ENCODE results near the gene ESYT2.
A peak's percentile ranks its signal among the peaks of the same experiment; 100 is the strongest.

The ESYT2 gene

DNA sequence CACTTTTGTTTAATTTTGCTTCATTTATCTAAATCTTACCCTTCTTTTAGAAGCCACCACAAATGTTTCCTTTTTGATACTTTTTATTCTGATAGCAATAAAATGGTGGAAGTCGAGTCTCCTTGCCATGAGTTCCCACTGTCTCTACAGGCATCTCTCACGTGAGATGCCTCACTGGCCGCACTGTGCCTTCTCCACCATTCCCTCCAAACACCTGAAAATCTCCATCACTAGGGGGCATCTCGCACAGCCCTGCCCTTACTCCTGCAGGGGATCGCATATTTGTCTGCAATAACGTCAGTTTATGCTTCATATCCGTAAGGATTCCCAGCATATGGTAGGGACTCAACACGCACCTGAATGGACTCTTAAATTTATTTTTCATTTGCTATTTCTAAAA, 68.4 kb downstream of the ESYT2 start:
- peaks cover 0 to 69% of the 10 kb centered on the region in 2 experiments; a peak in 2 of 3 replicates for H3K36me3 ChIP-seq (ENCODE audit: control insufficient read depth in 2 of 2, insufficient read depth in 1 of 2, low read length in 2 of 2)
- CTCF ChIA-PET, result no interaction called here
- POLR2A ChIA-PET, result no interaction called here
- no peaks in the 10 kb centered on the region for H3K9me3 ChIP-seq (ENCODE audit: control insufficient read depth, insufficient read depth, low read depth, low read length)
- no peak overlapping the region for H3K27ac ChIP-seq (ENCODE audit: extremely low read depth, low read depth, low read length)
- TF ChIP-seq ZBTB21 (tag by site-specific recombination; IDR thresholded peaks at IDR 0.05), result no peak
- TF ChIP-seq SCRT2 (tag by site-specific recombination; IDR thresholded peaks at IDR 0.05), result no peak
- no peaks in the 10 kb centered on the region for H3K4me1 ChIP-seq (ENCODE audit: control insufficient read depth, insufficient read depth, low read length)
- H3K4me3 ChIP-seq (ENCODE audit: low read depth, low read length), result no peak overlapping the region

DNA sequence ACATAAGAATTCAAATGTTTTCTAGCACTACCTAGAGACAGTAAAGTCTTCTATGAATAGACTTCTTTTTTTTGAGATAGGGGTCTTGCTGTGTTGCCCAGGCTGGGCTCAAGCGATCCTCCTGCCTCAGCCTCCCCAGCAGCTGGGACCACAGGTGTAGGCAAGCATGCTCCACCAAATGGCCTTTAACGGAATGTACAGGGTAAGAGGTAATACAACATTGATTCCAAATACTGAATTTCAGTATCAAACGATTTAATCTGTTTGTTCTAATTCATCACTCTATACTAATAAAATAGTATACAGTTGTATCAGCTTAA, 68.9 kb downstream of the ESYT2 start:
- H3K9me3 ChIP-seq (ENCODE audit: control insufficient read depth, insufficient read depth, low read depth, low read length), result no peaks in the 10 kb centered on the region
- ChIA-PET POLR2A (no interaction called here), CTCF (no interaction called here)
- H3K36me3 ChIP-seq (ENCODE audit: control insufficient read depth in 2 of 2, insufficient read depth in 1 of 2, low read length in 2 of 2), result peaks cover 0 to 69% of the 10 kb centered on the region in 2 experiments; a peak in 2 of 3 replicates
- H3K4me1 ChIP-seq (ENCODE audit: control insufficient read depth, insufficient read depth, low read length), result no peaks in the 10 kb centered on the region
- H3K27ac ChIP-seq (ENCODE audit: extremely low read depth, low read depth, low read length), result no peak overlapping the region
- TF ChIP-seq ZBTB20 (tag by site-specific recombination; IDR thresholded peaks at IDR 0.05), result no peak
- TF ChIP-seq YY1 (tag by site-specific recombination; IDR thresholded peaks at IDR 0.05), result no peak
- TF ChIP-seq ZFHX2 (tag by site-specific recombination; conservative IDR thresholded peaks at IDR 0.05), result no peak
- no peak for TF ChIP-seq OSR2 (tag by site-specific recombination; IDR thresholded peaks at IDR 0.05)
- TF ChIP-seq, protein P1, sequence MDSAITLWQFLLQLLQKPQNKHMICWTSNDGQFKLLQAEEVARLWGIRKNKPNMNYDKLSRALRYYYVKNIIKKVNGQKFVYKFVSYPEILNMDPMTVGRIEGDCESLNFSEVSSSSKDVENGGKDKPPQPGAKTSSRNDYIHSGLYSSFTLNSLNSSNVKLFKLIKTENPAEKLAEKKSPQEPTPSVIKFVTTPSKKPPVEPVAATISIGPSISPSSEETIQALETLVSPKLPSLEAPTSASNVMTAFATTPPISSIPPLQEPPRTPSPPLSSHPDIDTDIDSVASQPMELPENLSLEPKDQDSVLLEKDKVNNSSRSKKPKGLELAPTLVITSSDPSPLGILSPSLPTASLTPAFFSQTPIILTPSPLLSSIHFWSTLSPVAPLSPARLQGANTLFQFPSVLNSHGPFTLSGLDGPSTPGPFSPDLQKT (IDR thresholded peaks at IDR 0.05; ENCODE audit: borderline replicate concordance, low read depth, low read length), result no peak
- no peak for TF ChIP-seq ZNF664 (tag by site-specific recombination; IDR thresholded peaks at IDR 0.05)
- no peak overlapping the region for H3K4me3 ChIP-seq (ENCODE audit: low read depth, low read length)

DNA sequence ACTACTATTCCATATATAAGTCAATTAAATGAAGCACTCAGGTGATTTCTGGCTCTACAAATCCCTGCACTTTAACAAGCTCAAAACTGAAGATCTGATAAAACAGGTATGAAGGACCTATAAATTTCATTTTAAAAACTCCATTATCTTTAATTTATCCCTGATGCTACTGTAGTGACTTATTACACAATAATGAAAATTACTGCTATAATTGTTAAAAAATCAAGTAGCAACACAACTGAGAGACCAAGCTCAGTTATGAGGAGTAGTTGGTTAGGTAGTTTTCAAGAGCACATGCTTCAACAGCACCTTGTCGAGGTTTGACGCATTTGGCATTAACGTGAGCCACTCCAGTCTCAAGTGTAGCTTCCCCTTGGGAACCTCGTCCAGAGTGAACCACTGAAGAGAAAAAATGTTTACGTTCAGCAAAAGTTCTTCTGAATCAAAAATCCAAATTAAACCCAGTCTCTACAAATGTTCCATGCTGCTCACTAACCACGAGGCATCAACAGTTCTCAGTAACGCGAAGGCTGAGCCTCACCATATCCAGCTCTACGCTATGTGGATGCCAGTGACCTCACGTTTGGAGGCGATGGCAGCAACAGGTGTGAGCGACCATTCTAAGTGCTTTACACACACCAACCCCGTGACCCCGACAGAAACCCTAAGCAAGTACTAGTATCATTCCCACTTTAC, 69.4 kb downstream of the ESYT2 start:
- TF ChIP-seq SCRT2 (tag by site-specific recombination; IDR thresholded peaks at IDR 0.05), result peak; percentile 52; the same call in 1 of the 2 replicates
- peak; percentile 41; the same call in 1 of the 2 replicates for TF ChIP-seq SCRT1 (tag by site-specific recombination; IDR thresholded peaks at IDR 0.05; ENCODE audit: borderline replicate concordance)
- TF ChIP-seq, protein P2, sequence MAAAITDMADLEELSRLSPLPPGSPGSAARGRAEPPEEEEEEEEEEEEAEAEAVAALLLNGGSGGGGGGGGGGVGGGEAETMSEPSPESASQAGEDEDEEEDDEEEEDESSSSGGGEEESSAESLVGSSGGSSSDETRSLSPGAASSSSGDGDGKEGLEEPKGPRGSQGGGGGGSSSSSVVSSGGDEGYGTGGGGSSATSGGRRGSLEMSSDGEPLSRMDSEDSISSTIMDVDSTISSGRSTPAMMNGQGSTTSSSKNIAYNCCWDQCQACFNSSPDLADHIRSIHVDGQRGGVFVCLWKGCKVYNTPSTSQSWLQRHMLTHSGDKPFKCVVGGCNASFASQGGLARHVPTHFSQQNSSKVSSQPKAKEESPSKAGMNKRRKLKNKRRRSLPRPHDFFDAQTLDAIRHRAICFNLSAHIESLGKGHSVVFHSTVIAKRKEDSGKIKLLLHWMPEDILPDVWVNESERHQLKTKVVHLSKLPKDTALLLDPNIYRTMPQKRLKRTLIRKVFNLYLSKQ (tag by site-specific recombination; IDR thresholded peaks at IDR 0.05; ENCODE audit: borderline replicate concordance), result no peak
- no peak for TF ChIP-seq ZNF768 (tag by site-specific recombination; IDR thresholded peaks at IDR 0.05)
- TF ChIP-seq, protein P3, sequence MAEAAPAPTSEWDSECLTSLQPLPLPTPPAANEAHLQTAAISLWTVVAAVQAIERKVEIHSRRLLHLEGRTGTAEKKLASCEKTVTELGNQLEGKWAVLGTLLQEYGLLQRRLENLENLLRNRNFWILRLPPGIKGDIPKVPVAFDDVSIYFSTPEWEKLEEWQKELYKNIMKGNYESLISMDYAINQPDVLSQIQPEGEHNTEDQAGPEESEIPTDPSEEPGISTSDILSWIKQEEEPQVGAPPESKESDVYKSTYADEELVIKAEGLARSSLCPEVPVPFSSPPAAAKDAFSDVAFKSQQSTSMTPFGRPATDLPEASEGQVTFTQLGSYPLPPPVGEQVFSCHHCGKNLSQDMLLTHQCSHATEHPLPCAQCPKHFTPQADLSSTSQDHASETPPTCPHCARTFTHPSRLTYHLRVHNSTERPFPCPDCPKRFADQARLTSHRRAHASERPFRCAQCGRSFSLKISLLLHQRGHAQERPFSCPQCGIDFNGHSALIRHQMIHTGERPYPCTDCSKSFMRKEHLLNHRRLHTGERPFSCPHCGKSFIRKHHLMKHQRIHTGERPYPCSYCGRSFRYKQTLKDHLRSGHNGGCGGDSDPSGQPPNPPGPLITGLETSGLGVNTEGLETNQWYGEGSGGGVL (tag by site-specific recombination; IDR thresholded peaks at IDR 0.05), result no peak
- no peak for TF ChIP-seq ZNF146 (tag by site-specific recombination; IDR thresholded peaks at IDR 0.05)
- TF ChIP-seq ZNF629 (tag by site-specific recombination; IDR thresholded peaks at IDR 0.05), result no peak
- no peak for TF ChIP-seq ZNF221 (tag by site-specific recombination; IDR thresholded peaks at IDR 0.05; ENCODE audit: borderline replicate concordance)
- TF ChIP-seq ZNF747 (tag by site-specific recombination; IDR thresholded peaks at IDR 0.05), result no peak
- no peak for TF ChIP-seq ZNF664 (tag by site-specific recombination; IDR thresholded peaks at IDR 0.05)
- TF ChIP-seq, protein P4, sequence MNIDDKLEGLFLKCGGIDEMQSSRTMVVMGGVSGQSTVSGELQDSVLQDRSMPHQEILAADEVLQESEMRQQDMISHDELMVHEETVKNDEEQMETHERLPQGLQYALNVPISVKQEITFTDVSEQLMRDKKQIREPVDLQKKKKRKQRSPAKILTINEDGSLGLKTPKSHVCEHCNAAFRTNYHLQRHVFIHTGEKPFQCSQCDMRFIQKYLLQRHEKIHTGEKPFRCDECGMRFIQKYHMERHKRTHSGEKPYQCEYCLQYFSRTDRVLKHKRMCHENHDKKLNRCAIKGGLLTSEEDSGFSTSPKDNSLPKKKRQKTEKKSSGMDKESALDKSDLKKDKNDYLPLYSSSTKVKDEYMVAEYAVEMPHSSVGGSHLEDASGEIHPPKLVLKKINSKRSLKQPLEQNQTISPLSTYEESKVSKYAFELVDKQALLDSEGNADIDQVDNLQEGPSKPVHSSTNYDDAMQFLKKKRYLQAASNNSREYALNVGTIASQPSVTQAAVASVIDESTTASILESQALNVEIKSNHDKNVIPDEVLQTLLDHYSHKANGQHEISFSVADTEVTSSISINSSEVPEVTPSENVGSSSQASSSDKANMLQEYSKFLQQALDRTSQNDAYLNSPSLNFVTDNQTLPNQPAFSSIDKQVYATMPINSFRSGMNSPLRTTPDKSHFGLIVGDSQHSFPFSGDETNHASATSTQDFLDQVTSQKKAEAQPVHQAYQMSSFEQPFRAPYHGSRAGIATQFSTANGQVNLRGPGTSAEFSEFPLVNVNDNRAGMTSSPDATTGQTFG (tag by site-specific recombination; IDR thresholded peaks at IDR 0.05; ENCODE audit: borderline replicate concordance), result no peak
- TF ChIP-seq, protein P5, sequence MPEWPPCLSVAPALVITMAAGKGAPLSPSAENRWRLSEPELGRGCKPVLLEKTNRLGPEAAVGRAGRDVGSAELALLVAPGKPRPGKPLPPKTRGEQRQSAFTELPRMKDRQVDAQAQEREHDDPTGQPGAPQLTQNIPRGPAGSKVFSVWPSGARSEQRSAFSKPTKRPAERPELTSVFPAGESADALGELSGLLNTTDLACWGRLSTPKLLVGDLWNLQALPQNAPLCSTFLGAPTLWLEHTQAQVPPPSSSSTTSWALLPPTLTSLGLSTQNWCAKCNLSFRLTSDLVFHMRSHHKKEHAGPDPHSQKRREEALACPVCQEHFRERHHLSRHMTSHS (tag by site-specific recombination; IDR thresholded peaks at IDR 0.05), result no peak
- TF ChIP-seq ZNF830 (tag by site-specific recombination; IDR thresholded peaks at IDR 0.05; ENCODE audit: low read depth), result no peak
- H3K9me3 ChIP-seq (ENCODE audit: control insufficient read depth, insufficient read depth, low read depth, low read length), result no peaks in the 10 kb centered on the region
- ChIA-PET CTCF (interaction anchor here (0.6 to 1.9 kb wide), 2 partner anchors 147 to 217 kb away, joined by 4 read pairs; no protein-coding TSS in a partner anchor), POLR2A (no interaction called here)
- H3K27ac ChIP-seq (ENCODE audit: extremely low read depth, low read depth, low read length), result no peak overlapping the region
- H3K36me3 ChIP-seq (ENCODE audit: control insufficient read depth in 2 of 2, insufficient read depth in 1 of 2, low read length in 2 of 2), result peaks cover 0 to 71% of the 10 kb centered on the region in 2 experiments; a peak in 2 of 3 replicates
- H3K4me1 ChIP-seq (ENCODE audit: control insufficient read depth, insufficient read depth, low read length), result no peaks in the 10 kb centered on the region
- no peak overlapping the region for H3K4me3 ChIP-seq (ENCODE audit: low read depth, low read length)
